Stimulated activated CD4-positive, alpha-beta T cell treated with anti-CD3 and anti-CD28 coated beads, Interleukin-2, amount 100 ng/mL, for 48 hours (primary cell): ENCODE measurements around the gene TMC8.
"Not testable (repeated sequence)": the region's sequence is repeated elsewhere in the genome, so short reads cannot be mapped to it uniquely, and the experiment has no call there.

Experiments used
- DNase-seq, 2 donors: peaks; one replicate each; pipeline ENCODE4 v3.0.0-alpha.2; 2020

TMC8 gene

GRCh38 chr17:78164748-78165607 lies 34.4 kb downstream of the TMC8 start:
- no peak for DNase-seq

GRCh38 chr17:78166416-78166815 lies 35.8 kb downstream of the TMC8 start:
- no peak for DNase-seq

DNA sequence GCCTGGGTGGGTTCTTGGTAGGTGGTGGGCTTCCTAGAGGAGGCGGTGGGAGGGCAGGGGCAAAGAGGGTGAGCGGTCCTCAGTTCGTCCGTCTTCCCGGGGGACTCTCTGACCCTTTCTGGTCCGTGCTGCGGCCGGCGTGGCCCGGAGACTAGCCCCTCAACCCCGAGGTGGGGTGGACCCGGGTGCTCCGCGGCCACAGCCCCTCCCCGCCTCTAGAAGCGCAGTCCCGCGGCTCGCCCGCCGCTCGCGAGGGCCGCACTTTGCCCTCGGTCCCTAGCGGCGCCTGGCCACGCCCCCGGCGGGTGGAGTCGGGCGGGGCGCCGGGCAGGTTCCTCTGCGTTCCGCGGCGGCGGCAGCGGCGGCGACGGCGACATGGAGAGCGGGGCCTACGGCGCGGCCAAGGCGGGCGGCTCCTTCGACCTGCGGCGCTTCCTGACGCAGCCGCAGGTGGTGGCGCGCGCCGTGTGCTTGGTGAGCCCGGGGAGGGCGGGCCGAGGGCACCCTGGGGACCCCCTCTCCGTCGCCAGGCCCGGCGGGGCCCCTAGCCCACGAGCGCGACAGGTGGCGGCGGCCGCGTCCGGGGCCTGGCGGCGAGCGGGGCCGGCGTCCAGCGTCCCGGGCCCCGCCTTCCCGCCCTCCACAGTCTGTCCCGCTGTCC lies 37.8 kb downstream of the TMC8 start, which contains the start of gene SYNGR2:
SYNGR2 (plus strand) TSS at position 340 of the 661 bp plus-strand sequence; CDS start at position 376, 36 bp downstream.
- DNase-seq, result peak; percentile 83 to 92

GRCh38 chr17:78168903-78169793 lies 38.6 kb downstream of the TMC8 start:
- DNase-seq, result peak in 1 of 2 donors; percentile 45

DNA sequence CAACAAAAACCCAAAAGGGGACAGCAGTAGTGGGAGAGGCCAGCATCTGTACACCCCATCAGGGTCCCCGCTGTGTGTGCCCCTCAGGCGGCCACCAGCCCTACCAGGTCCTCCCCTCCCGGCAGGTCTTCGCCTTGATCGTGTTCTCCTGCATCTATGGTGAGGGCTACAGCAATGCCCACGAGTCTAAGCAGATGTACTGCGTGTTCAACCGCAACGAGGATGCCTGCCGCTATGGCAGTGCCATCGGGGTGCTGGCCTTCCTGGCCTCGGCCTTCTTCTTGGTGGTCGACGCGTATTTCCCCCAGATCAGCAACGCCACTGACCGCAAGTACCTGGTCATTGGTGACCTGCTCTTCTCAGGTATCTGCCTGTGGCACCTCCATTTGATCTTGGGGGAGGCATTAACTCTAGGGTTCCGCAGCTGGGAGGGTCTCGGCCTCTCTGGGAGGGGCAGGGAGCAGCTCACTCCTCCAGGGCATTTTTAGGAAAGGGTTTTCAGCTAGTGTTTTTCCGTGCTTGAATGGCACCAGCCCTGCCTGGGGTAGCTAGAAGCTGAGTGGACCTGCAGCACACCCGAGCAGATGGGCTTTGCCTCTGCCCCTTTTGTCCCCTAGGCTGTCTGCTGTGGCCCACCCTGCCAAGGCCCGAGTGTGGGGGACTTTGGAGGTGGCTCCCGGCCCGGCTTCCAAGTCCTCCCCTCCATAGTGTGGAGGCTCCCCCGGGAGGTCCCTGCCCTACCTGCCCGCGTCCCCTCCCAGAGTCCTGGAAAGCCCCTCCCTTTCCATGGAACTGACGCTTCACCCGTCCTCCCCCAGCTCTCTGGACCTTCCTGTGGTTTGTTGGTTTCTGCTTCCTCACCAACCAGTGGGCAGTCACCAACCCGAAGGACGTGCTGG lies 40.4 kb downstream of the TMC8 start:
- DNase-seq, result no peak

DNA sequence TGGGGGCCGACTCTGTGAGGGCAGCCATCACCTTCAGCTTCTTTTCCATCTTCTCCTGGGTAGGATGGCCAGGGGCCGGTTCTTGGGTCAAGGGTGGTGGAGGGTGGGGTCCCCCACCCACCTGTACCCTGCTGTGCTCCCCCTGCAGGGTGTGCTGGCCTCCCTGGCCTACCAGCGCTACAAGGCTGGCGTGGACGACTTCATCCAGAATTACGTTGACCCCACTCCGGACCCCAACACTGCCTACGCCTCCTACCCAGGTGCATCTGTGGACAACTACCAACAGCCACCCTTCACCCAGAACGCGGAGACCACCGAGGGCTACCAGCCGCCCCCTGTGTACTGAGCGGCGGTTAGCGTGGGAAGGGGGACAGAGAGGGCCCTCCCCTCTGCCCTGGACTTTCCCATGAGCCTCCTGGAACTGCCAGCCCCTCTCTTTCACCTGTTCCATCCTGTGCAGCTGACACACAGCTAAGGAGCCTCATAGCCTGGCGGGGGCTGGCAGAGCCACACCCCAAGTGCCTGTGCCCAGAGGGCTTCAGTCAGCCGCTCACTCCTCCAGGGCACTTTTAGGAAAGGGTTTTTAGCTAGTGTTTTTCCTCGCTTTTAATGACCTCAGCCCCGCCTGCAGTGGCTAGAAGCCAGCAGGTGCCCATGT lies 41.1 kb downstream of the TMC8 start:
- DNase-seq, result not testable (repeated sequence)

- DNase-seq, result no peak
Measured at GRCh38 chr17:78172249-78173051, 41.9 kb downstream of the TMC8 start.

GRCh38 chr17:78173097-78173715 lies 42.6 kb downstream of the TMC8 start:
- no peak for DNase-seq

GRCh38 chr17:78174346-78174869 lies 43.8 kb downstream of the TMC8 start:
- DNase-seq, result no peak

DNA sequence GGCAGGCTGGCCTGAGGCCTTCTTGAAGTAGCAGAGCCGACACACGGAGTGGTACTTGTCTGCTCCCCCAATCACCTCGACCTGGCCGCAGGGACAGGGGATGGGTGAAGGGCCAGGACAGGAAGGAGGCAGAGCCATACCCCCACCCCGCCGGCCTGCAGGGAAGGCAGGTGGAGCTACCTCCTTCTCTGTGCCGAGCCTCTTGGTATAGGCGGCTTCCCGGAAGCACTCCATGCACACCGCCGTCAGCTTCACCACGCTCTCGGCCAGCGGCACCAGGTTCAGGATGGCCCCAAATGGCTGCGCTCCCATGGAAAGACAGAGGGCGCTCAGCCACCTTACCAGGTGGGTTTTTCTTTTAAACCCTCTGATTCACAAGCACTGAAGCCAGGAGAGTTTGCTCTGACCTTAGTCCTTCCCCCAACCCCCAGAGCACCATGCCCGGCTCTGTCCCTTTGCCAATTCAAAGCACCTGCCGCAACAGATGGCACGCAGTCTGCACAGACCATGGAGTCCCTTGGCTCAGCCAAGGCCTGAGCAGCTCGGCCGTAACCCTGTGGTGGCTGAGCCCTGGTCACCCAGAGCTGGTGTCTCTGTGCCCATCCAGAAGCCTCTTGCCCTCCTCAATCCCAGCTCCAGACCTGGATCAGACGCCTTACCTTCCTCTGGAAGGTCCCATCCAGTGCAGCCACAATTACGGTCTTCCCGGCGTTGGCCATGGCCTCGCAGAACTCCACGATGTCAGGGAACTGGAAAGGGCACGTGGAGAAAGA lies 44.5 kb downstream of the TMC8 start:
- DNase-seq, result no peak

DNA sequence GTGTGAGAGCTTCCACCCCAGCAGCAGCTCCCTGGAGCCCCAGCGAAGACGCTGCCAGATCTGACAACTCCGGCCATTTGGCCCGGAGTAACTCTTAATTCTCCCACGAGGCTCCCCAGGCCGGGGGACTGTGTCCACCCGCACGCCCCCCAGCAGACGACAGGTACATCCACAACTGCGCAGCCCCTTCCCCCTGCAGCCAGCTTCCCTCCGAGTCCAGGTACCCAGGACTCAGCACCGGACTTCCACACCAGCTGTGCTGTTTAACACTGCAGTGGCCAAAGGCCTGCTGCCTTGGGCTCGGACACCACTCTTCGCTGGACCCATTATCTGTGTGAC lies 45.0 kb downstream of the TMC8 start:
- DNase-seq, result no peak

GRCh38 chr17:78176548-78177025 lies 46.0 kb downstream of the TMC8 start:
- DNase-seq, result peak; percentile 74 to 76

GRCh38 chr17:78179372-78179771 lies 48.8 kb downstream of the TMC8 start:
- no peak for DNase-seq

DNA sequence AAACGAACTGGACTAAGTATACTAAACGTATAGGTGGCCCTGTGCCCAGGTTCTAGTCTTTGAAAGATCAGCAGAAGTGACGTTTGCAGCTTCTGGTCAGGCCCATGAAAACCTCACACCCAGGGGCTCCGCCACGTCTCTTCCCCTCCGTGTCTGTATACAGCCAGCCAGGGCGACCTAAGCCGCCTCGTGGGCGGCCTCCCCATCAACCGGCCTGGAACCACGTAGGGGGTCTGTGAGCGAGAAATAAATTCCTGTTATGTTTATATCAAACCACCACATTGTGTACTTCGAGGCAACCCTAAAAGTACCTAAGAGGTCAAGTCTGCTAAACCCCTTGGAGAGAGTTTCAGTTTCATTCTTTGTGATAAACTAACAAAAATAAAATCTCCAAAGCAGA lies 49.5 kb downstream of the TMC8 start:
- no peak for DNase-seq

GRCh38 chr17:78180508-78180907 lies 49.9 kb downstream of the TMC8 start:
- DNase-seq, result no peak

DNA sequence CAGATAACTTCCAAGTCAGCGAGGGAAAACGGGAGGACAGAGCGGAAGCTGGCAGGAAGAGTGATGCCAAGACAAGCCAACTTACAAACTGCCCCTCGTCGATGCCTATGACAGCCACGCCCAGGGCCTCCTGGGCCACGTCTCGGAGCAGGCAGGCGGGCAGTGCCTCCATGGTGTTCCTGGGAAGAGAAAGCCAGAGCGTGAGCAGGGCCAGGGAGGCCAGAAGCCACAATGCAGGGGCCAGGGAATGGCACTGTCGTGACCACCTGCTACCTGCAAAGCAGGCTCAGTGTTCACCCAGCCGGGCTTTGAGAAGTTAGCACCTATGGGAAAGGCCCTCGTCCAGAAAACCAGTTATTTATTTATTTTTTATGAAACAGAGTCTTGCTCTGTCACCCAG lies 51.9 kb downstream of the TMC8 start:
- DNase-seq, result no peak

DNA sequence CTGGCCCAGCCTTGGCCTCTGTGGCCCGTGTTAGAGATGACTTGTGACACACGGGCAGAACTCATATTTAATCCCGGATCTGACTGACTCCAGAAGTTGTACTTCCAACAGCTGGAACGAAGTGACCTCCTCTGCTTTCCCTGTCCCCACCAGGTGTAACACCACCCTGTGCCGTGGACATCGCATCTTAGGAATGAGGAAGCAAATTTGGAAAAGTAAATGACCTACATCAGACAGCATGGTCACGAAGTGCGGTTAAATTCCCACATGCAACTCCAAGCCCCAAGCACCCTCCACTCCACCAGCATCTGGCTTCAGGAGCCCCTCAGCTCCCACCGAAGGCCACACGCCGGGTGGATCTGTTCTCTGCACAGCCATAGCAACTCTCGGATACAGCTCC lies 53.3 kb downstream of the TMC8 start:
- DNase-seq, result no peak

DNA sequence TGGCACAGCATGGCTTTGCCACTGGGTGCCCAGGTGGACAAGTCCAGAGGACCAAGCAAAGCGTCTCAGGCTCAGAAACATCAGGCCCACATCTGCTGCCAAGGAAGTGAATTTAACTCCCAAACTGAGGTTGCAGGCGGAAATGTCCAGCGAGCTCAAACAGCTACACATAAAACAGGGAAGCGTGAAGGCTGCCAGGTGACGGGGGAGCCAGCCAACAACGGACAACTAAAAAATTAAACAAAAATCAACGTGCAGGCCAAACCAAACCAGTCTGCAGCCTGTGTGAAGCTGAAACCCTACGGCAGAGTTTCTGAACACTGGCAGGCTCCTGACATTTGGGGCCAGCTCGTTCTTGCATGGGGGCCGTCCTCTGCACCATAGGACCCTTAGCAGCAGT lies 53.8 kb downstream of the TMC8 start:
- DNase-seq, result no peak

DNA sequence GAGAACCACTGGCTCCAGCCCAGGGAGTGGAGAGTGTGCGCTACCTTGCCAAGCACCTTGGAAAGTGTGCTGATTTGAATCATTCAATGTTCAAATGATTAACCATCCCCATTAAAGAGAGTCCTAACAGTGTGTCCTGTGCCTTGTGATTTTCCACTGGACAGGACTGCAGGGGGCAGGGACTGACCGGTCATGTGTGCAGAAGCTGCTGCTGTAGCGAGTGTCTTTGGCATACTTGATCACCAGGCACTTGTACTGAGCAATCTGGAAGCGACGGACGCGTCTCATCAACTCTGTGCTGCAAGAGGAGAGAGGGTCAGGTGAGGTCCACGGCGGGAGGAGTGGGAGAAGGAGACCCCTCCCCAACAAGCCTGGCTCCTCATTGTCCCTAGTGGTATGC lies 54.3 kb downstream of the TMC8 start:
- no peak for DNase-seq
